ENCODE measurements around the gene SPDYE17.
"Not testable (repeated sequence)": the region's sequence is repeated elsewhere in the genome, so short reads cannot be mapped to it uniquely, and the experiment has no call there.

The SPDYE17 gene

DNA sequence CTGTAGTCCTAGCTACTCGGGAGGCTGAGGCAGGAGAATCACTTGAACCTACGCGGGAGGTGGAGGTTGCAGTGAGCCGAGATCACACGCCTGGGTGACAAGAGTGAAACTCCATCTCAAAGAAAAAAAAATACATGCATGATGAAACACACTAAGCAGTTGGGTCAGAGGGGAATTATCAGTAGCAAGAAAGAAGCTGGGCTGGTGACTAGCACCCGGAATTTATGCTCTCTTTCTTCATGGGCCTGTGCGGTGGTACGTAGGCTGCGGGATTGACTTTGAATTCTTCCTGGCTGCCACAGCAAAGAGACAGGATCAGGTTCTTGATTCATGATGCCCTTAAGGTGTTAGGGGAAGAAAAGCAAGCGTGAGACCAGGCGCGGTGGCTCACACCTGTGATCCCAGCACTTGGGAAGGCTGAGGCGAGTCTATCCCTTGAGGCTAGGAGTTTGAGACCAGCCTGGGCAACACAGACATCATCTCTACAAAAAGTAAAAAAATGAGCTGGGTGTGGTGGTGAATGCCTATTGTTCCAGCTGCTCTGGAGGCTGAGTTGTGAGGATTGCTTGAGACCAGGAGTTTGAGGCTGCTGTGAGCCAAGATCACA lies 54.3 kb downstream of the SPDYE17 start:
- H3K79me2 ChIP-seq (ENCODE audit: insufficient read depth, low read length); ATAC-seq (ENCODE audit: insufficient read depth, low read depth); H3K4me2 ChIP-seq (ENCODE audit: insufficient read depth, low read length); H3K27ac ChIP-seq (ENCODE audit: low read length); H3K9ac ChIP-seq (ENCODE audit: low read depth, low read length); DNase-seq; H3K4me3 ChIP-seq (ENCODE audit: low read depth in 1 of 2, low read length in 2 of 2); H3K27me3 ChIP-seq (ENCODE audit: insufficient read depth, low read length, poor library complexity); H3K4me1 ChIP-seq (ENCODE audit: insufficient read depth, low read length); H4K20me1 ChIP-seq (ENCODE audit: insufficient read depth, low read length); H3K9me3 ChIP-seq (ENCODE audit: insufficient read depth, low read length, severe bottlenecking); H2AFZ ChIP-seq (ENCODE audit: low read depth, low read length): not testable (repeated sequence)
- peaks cover 18% of the 10 kb centered on the region for H3K36me3 ChIP-seq (ENCODE audit: insufficient read depth, low read length)

DNA sequence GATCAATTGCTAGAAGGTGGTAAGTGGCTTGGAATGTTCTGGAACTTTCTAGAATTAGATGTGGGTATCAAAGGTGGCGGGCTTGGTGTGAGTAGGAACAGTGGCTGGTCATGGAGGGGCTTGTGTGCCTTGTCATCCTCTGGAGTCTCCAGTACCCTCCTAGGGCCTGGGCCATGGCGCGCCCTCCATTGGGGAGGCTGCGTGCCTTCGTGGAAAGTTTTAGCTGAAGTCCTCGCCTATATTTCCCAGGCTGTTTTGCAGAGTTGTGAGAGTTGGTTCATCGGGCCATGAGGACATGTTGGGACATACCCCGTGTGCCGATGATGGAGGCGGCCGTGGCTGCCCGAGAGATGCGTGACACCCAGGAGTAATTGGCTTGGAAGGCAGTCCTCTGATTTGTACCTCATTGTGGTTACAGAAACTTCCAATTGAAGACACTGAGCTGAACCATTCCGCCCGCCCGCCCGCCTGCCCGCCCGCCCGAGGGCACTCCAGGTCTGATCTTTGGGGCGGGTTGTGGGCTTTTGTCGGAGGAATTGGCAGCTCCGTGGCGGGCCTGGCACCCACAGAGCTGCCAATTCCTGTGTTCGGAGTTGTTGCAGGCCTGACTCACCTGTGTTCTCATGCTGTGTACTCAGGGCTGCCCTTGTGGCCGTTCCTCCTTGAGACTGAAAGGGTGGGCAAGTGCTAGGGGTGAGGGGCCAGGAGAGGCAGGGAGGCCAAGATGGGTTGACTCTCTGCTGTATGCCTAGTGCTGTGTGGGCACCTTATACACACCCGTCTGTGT lies 57.2 kb downstream of the SPDYE17 start:
- not testable (repeated sequence) for DNase-seq; H3K27ac ChIP-seq (ENCODE audit: low read length); H4K20me1 ChIP-seq (ENCODE audit: insufficient read depth, low read length); H3K9me3 ChIP-seq (ENCODE audit: insufficient read depth, low read length, severe bottlenecking); H3K79me2 ChIP-seq (ENCODE audit: insufficient read depth, low read length); H3K27me3 ChIP-seq (ENCODE audit: insufficient read depth, low read length, poor library complexity); H3K4me1 ChIP-seq (ENCODE audit: insufficient read depth, low read length); H3K4me2 ChIP-seq (ENCODE audit: insufficient read depth, low read length); H3K36me3 ChIP-seq (ENCODE audit: insufficient read depth, low read length); H2AFZ ChIP-seq (ENCODE audit: low read depth, low read length); ATAC-seq (ENCODE audit: insufficient read depth, low read depth); H3K9ac ChIP-seq (ENCODE audit: low read depth, low read length); H3K4me3 ChIP-seq (ENCODE audit: low read depth in 1 of 2, low read length in 2 of 2)

DNA sequence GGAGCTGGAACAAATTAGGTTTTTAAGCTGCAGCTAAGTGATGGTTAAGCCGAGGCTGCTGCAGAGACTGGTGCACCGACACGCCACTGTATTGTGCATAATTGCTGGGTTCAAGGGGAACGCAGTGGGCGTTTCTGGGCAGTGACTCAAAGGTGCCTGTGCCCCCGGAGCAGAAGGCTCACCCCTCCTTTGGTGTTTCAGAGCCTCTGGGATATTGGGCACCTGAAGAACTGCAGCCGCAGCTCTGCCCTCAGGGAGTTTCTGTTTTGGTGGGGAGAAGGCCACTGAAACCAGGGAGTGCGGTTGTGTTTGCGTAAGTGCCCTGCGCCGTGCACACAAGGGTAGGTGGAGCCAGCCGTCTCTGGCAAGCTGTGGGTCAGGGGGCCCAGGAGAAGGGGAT lies 57.8 kb downstream of the SPDYE17 start:
- H3K27me3 ChIP-seq (ENCODE audit: insufficient read depth, low read length, poor library complexity); H3K9ac ChIP-seq (ENCODE audit: low read depth, low read length); H3K27ac ChIP-seq (ENCODE audit: low read length); DNase-seq; H3K4me2 ChIP-seq (ENCODE audit: insufficient read depth, low read length); H2AFZ ChIP-seq (ENCODE audit: low read depth, low read length); H3K36me3 ChIP-seq (ENCODE audit: insufficient read depth, low read length); ATAC-seq (ENCODE audit: insufficient read depth, low read depth); H4K20me1 ChIP-seq (ENCODE audit: insufficient read depth, low read length); H3K9me3 ChIP-seq (ENCODE audit: insufficient read depth, low read length, severe bottlenecking); H3K4me1 ChIP-seq (ENCODE audit: insufficient read depth, low read length); H3K79me2 ChIP-seq (ENCODE audit: insufficient read depth, low read length); H3K4me3 ChIP-seq (ENCODE audit: low read depth in 1 of 2, low read length in 2 of 2): not testable (repeated sequence)

DNA sequence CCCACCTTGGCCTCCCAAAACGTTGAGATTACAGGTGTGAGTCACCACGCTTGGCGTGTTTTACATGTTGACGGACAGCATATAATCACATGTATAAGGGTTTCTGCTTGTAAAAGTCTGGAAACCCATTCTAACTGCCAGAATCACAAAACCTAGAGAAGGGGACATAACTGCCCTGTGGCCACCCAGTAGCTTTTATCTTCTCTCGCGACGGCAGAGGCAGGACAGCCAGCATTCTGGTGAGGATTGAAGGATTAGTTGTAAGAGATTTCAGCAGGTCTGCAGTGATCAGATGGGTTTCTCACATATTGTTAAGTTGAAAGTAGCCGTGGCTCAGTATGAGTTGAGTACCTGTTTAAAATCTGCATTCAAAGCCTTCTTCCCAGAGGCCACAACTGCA lies 59.8 kb downstream of the SPDYE17 start:
- not testable (repeated sequence) for ATAC-seq (ENCODE audit: insufficient read depth, low read depth); H3K79me2 ChIP-seq (ENCODE audit: insufficient read depth, low read length); H3K4me1 ChIP-seq (ENCODE audit: insufficient read depth, low read length); H3K27ac ChIP-seq (ENCODE audit: low read length); H3K9me3 ChIP-seq (ENCODE audit: insufficient read depth, low read length, severe bottlenecking); H3K9ac ChIP-seq (ENCODE audit: low read depth, low read length); DNase-seq; H3K4me2 ChIP-seq (ENCODE audit: insufficient read depth, low read length); H3K36me3 ChIP-seq (ENCODE audit: insufficient read depth, low read length); H2AFZ ChIP-seq (ENCODE audit: low read depth, low read length); H3K4me3 ChIP-seq (ENCODE audit: low read depth in 1 of 2, low read length in 2 of 2); H4K20me1 ChIP-seq (ENCODE audit: insufficient read depth, low read length); H3K27me3 ChIP-seq (ENCODE audit: insufficient read depth, low read length, poor library complexity)
